SK-N-SH treated with all-trans-retinoic acid at 6 μM for 48 hours (cell line): ENCODE results near the gene CERT1.

Source experiments
- ATAC-seq: fragments of 200-7000 bp; cut with Tn5 transposase; 3 replicates; pipeline ENCODE4 v1.9.1; 2020; ENCODE audit warnings: mild to moderate bottlenecking, moderate library complexity
- ARNTL ChIP-seq: fragments of 450-650 bp; formaldehyde crosslinking; IDR thresholded peaks from 2 replicates; pipeline ENCODE4 v1.5.0; 2020; ENCODE audit warnings: low read depth, mild to moderate bottlenecking, moderate library complexity, borderline replicate concordance
- BACH2 ChIP-seq: fragments of 250-450 bp; sonication (Bioruptor Pico); IDR thresholded peaks from 2 replicates; pipeline ENCODE4 v1.9.0; 2021; ENCODE audit warnings: mild to moderate bottlenecking, borderline replicate concordance
- CSDC2 ChIP-seq: fragments of 250-450 bp; sonication (Bioruptor Pico); IDR thresholded peaks from 2 replicates; pipeline ENCODE4 v1.5.0; 2020; ENCODE audit warnings: mild to moderate bottlenecking, moderate library complexity
- CSRNP3 ChIP-seq: fragments of 250-450 bp; sonication (Bioruptor Pico); IDR thresholded peaks from 2 replicates; pipeline ENCODE4 v1.5.1; 2021; ENCODE audit warnings: mild to moderate bottlenecking, moderate library complexity
- GLIS3 ChIP-seq: fragments of 250-450 bp; sonication (Bioruptor Pico); IDR thresholded peaks from 2 replicates; pipeline ENCODE4 v1.5.0; 2020; ENCODE audit warnings: mild to moderate bottlenecking, moderate library complexity
- ISL1 ChIP-seq: fragments of 250-450 bp; sonication (Bioruptor Pico); IDR thresholded peaks from 2 replicates; pipeline ENCODE4 v2.1.2; 2022; ENCODE audit warnings: mild to moderate bottlenecking, moderate library complexity
- OSR1 ChIP-seq: fragments of 250-450 bp; sonication (Bioruptor Pico); IDR thresholded peaks from 2 replicates; pipeline ENCODE4 v1.8.0; 2022; ENCODE audit warnings: moderate library complexity, mild to moderate bottlenecking, inconsistent platforms
- PATZ1 ChIP-seq: fragments of 250-450 bp; sonication (Bioruptor Pico); IDR thresholded peaks from 2 replicates; pipeline ENCODE4 v1.8.0; 2020; ENCODE audit warnings: mild to moderate bottlenecking, moderate library complexity, borderline replicate concordance
- POU6F1 ChIP-seq: fragments of 250-450 bp; sonication (Bioruptor Pico); IDR thresholded peaks from 2 replicates; pipeline ENCODE4 v1.8.0; 2021; ENCODE audit warnings: low read depth, mild to moderate bottlenecking, moderate library complexity, borderline replicate concordance
- PPARA ChIP-seq: fragments of 250-450 bp; sonication (Bioruptor Pico); IDR thresholded peaks from 2 replicates; pipeline ENCODE4 v1.5.0; 2020; ENCODE audit warnings: mild to moderate bottlenecking, borderline replicate concordance
- RARB ChIP-seq: fragments of 250-450 bp; sonication (Bioruptor Pico); IDR thresholded peaks from 2 replicates; pipeline ENCODE4 v1.8.0; 2021; ENCODE audit warnings: mild to moderate bottlenecking, moderate library complexity
- SNAI2 ChIP-seq: fragments of 250-450 bp; sonication (Bioruptor Pico); IDR thresholded peaks from 2 replicates; pipeline ENCODE4 v1.5.0; 2020; ENCODE audit warnings: mild to moderate bottlenecking, moderate library complexity
- TSHZ2 ChIP-seq: fragments of 250-450 bp; sonication (Bioruptor Pico); IDR thresholded peaks from 2 replicates; pipeline ENCODE4 v1.5.0; 2020; ENCODE audit warnings: mild to moderate bottlenecking, moderate library complexity
- ZC3H10 ChIP-seq: fragments of 250-450 bp; sonication (Bioruptor Pico); IDR thresholded peaks from 2 replicates; pipeline ENCODE4 v1.5.1; 2021; ENCODE audit warnings: mild to moderate bottlenecking, moderate library complexity
- ZFP3 ChIP-seq: fragments of 250-450 bp; sonication (Bioruptor Pico); IDR thresholded peaks from 2 replicates; pipeline ENCODE4 v1.5.0; 2020; ENCODE audit warnings: mild to moderate bottlenecking, moderate library complexity
- ZFP30 ChIP-seq: fragments of 450-650 bp; formaldehyde crosslinking; IDR thresholded peaks from 2 replicates; pipeline ENCODE4 v1.5.0; 2022; ENCODE audit warnings: mild to moderate bottlenecking, moderate library complexity
- ZNF565 ChIP-seq: fragments of 450-650 bp; formaldehyde crosslinking; conservative IDR thresholded peaks from 2 replicates; pipeline ENCODE4 v1.5.0; 2020; ENCODE audit warnings: low read depth, mild to moderate bottlenecking, moderate library complexity
- ZNF8 ChIP-seq: fragments of 450-650 bp; formaldehyde crosslinking; IDR thresholded peaks from 2 replicates; pipeline ENCODE4 v1.5.0; 2020; ENCODE audit warnings: mild to moderate bottlenecking, moderate library complexity

Gene CERT1

GRCh38 chr5:75519761-75520160, 8.3 kb upstream of the CERT1 start (continued):
- TF ChIP-seq POU6F1 (no peak), CSDC2 (CRISPR knock-in tag) (no peak), ZNF565 (no peak), ZNF8 (CRISPR knock-in tag) (no peak)
- TF ChIP-seq, all 23 proteins: peak for 0

- TF ChIP-seq GLIS3 (CRISPR knock-in tag) (no peak), CSRNP3 (CRISPR knock-in tag) (no peak), ZNF8 (CRISPR knock-in tag) (no peak), ZFP3 (CRISPR knock-in tag) (no peak), TSHZ2 (no peak), RARB (CRISPR knock-in tag) (no peak), POU6F1 (no peak), ZNF565 (no peak), ZFP30 (CRISPR knock-in tag) (no peak), PATZ1 (no peak)
- TF ChIP-seq, all 23 proteins: peak for 0
- no peak for ATAC-seq
Observed at GRCh38 chr5:75514323-75514722, 2.9 kb upstream of the CERT1 start.

- TF ChIP-seq ZNF8 (CRISPR knock-in tag) (no peak), BACH2 (CRISPR knock-in tag) (no peak), ZFP3 (CRISPR knock-in tag) (no peak), CSRNP3 (CRISPR knock-in tag) (no peak), PPARA (CRISPR knock-in tag) (no peak), SNAI2 (no peak), ARNTL (no peak), CSDC2 (CRISPR knock-in tag) (no peak), PATZ1 (no peak), OSR1 (CRISPR knock-in tag) (no peak), ISL1 (CRISPR knock-in tag) (no peak), ZFP30 (CRISPR knock-in tag) (no peak), ZC3H10 (CRISPR knock-in tag) (no peak)
- ATAC-seq, result no peak
Observed at GRCh38 chr5:75513841-75514240, 2.4 kb upstream of the CERT1 start.
